Calu3 (cell line): ENCODE measurements around the gene VTA1. TPM values are rescaled to one million over a fixed set of nuclear protein-coding genes. Genes with fewer than 3 reads are reported as not detected.
A peak's percentile ranks its signal among the peaks of the same experiment; 100 is the strongest.
"Not testable (repeated sequence)": the region's sequence is repeated elsewhere in the genome, so short reads cannot be mapped to it uniquely, and the experiment has no call there.

Source experiments
- BruUV-seq: library from RNA; stranded (reverse); fragments of 400-500 nt; replicated peaks from 2 replicates; lab custom pipeline; 2021; lab: Mats Ljungman, UMichigan
- CTCF ChIA-PET: fragments of 300-600 bp; sonication (Branson Sonifier 250); formaldehyde crosslinking; loops from one replicate; lab custom pipeline; 2022; ENCODE audit warnings: antibody characterized with exemption; lab: Charles Lee
- DNase-seq: peaks from one replicate; pipeline ENCODE4 v3.0.0; 2022
- H3K27ac Mint-ChIP-seq: one replicate; pipeline ENCODE4 v1.8.0; 2022; ENCODE audit warnings: mixed read lengths; ENCODE audit not compliant: unreplicated experiment
- H3K27me3 Mint-ChIP-seq: one replicate; pipeline ENCODE4 v1.8.0; 2022; ENCODE audit warnings: mixed read lengths; ENCODE audit not compliant: unreplicated experiment
- H3K36me3 Mint-ChIP-seq: one replicate; pipeline ENCODE4 v1.8.0; 2022; ENCODE audit warnings: mild to moderate bottlenecking, moderate library complexity, mixed read lengths; ENCODE audit not compliant: insufficient read depth, unreplicated experiment
- H3K4me1 Mint-ChIP-seq: one replicate; pipeline ENCODE4 v1.8.0; 2022; ENCODE audit warnings: mild to moderate bottlenecking, low read depth, mixed read lengths; ENCODE audit not compliant: unreplicated experiment
- H3K4me3 Mint-ChIP-seq: one replicate; pipeline ENCODE4 v1.8.0; 2022; ENCODE audit warnings: mild to moderate bottlenecking, low read depth, moderate library complexity, mixed read lengths; ENCODE audit not compliant: unreplicated experiment
- H3K9me3 Mint-ChIP-seq: one replicate; pipeline ENCODE4 v1.8.0; 2022; ENCODE audit warnings: low read depth, mixed read lengths; ENCODE audit not compliant: unreplicated experiment
- intact Hi-C: fragments of 100-400 bp; cut with micrococcal nuclease; formaldehyde crosslinking; loops from one replicate; pipeline ENCODE4 v1.10.0; 2022; ENCODE audit not compliant: unreplicated experiment
- total RNA-seq: library from RNA; stranded (reverse); gene quantifications from 2 replicates; pipeline ENCODE4 v1.2.3, GENCODE V29; 2022
- TF ChIP-seq, protein P1 (sequence below): fragments of 200-600 bp; IDR thresholded peaks from one replicate; pipeline ENCODE4 v1.8.0; 2022; ENCODE audit warnings: antibody characterized with exemption; ENCODE audit not compliant: unreplicated experiment

VTA1 gene
- total RNA-seq, 1 experiment from 2014 or later = 35.5 TPM

DNA sequence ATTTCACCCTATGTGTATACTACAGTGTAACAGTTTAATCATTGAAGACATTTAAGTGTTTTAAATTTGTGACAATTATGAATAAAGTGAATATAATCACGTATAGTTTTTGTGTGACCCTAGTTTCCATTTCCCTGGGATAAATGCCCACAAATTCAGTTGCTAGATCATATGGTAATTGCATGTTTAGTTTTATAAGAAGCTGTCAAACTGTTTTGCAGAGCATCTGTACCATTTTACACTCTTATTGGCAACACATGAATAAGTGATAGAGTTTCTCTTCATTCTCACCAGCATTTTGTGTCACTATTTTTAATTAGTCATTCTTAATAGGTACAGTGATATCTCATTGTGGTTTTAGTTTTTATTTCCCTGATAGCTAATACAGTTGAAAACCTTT, 7.3 kb downstream of the VTA1 start:
- intact Hi-C loops = no loop called here
- no TSS peak for BruUV-seq
- H3K4me3 Mint-ChIP-seq = no peak overlapping the region
- DNase-seq = no peak
- H3K27ac Mint-ChIP-seq = no peak overlapping the region
- TF ChIP-seq, protein P1, sequence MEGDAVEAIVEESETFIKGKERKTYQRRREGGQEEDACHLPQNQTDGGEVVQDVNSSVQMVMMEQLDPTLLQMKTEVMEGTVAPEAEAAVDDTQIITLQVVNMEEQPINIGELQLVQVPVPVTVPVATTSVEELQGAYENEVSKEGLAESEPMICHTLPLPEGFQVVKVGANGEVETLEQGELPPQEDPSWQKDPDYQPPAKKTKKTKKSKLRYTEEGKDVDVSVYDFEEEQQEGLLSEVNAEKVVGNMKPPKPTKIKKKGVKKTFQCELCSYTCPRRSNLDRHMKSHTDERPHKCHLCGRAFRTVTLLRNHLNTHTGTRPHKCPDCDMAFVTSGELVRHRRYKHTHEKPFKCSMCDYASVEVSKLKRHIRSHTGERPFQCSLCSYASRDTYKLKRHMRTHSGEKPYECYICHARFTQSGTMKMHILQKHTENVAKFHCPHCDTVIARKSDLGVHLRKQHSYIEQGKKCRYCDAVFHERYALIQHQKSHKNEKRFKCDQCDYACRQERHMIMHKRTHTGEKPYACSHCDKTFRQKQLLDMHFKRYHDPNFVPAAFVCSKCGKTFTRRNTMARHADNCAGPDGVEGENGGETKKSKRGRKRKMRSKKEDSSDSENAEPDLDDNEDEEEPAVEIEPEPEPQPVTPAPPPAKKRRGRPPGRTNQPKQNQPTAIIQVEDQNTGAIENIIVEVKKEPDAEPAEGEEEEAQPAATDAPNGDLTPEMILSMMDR = no peak
- no peaks in the 10 kb centered on the region for H3K36me3 Mint-ChIP-seq
- H3K9me3 Mint-ChIP-seq = no peaks in the 10 kb centered on the region
- H3K27me3 Mint-ChIP-seq = no peaks in the 10 kb centered on the region
- H3K4me1 Mint-ChIP-seq = peaks cover 9% of the 10 kb centered on the region
- CTCF ChIA-PET = no interaction called here

DNA sequence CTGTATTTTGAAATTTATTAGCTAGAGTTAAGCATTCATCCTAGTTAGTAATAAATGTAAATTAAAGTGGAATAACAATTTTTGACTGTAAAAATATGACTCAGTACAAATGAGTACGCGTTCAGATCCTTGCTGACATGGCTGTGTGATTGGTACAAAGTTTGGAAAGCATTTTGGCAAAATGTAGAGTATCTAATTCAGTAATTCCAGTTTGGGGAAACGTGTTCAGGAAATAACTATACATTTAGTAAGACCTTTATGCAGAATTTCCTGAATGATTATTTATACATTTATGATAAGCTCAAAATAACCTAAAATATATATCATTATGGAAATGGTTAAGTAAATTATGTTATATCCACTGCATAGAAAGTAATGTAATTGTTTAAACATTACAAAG, 8.0 kb downstream of the VTA1 start:
- intact Hi-C loops = loop anchor here (5.0 kb wide), 1 partner anchor 42 kb away; no protein-coding TSS in a partner anchor
- TF ChIP-seq, protein P1 = no peak
- Mint-ChIP-seq H3K36me3 (no peaks in the 10 kb centered on the region), H3K4me3 (no peak overlapping the region), H3K27me3 (no peaks in the 10 kb centered on the region), H3K27ac (no peak overlapping the region), H3K9me3 (no peaks in the 10 kb centered on the region), H3K4me1 (peaks cover 9% of the 10 kb centered on the region)
- CTCF ChIA-PET = interaction anchor here (0.9 kb wide), 1 partner anchor 33 kb away, joined by 6 read pairs; no protein-coding TSS in a partner anchor
- BruUV-seq = no TSS peak
- DNase-seq = no peak

DNA sequence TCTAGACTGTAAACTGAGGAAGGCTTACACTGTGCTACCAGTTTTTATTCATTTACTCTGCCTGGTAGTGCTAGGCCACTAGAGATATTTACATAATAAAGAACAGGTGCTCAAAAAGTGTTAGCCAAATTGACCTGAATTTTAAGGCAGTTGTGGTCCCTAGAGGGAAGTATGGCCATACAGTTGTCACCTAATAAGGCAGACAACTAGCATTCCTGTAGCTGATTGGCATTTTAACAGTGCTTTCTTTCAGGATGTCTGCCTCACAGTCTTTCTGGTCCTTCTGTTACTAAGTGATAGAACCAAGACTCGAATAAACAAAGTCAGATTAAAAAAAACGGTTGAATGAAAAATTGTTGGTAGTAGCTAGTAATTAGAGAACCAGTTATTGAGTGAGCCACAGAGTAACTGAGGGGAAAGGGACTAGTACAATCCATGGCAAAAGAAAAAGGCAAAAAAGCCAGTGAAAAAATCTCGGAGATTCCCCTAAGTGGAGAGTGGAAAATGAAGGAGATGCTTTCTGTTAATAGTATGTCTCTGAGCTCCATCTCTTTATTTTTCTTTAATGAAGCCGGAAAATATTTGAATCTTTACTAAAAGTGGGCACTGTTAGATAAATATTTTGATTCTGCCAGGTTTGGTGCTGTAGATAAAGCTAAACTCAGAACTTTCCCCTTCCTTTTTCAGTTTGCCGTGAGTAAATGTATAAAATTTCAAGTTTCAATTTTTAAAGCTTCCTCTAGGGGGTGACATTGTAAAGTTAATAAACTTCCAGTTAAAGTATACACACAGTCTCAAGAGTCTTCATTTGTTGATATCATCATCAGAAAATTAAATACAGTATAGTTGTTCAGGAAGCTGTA, 9.1 kb downstream of the VTA1 start:
- Mint-ChIP-seq H3K36me3 (no peaks in the 10 kb centered on the region), H3K27me3 (no peaks in the 10 kb centered on the region), H3K4me3 (peak overlapping the region; percentile 24), H3K4me1 (peaks cover 9% of the 10 kb centered on the region), H3K27ac (no peak overlapping the region), H3K9me3 (no peaks in the 10 kb centered on the region)
- TF ChIP-seq, protein P1 = no peak
- CTCF ChIA-PET = interaction anchor here (1.1 to 1.4 kb wide), 3 partner anchors 60 to 318 kb away, joined by 3 to 4 read pairs (median 4); no protein-coding TSS in a partner anchor
- DNase-seq = no peak
- intact Hi-C loops = loop anchor here (2.0 to 5.0 kb wide), 2 partner anchors 41 to 233 kb away; no protein-coding TSS in a partner anchor
- no TSS peak for BruUV-seq

DNA sequence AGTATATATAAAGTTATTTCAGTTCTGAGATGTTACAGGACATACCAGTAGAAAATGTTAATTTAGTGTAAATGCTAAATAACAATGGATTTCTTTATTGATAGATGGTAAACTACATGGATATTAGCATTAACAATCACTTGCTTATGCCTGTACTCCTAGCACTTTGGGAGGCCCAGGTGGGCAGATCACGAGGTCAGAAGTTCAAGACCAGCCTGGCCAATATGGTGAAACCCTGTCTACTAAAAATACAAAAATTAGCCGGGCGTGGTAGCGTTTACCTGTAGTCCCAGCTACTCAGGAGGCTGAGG, 9.7 kb downstream of the VTA1 start:
- not testable (repeated sequence) for DNase-seq, H3K27ac Mint-ChIP-seq, BruUV-seq, H3K9me3 Mint-ChIP-seq, H3K36me3 Mint-ChIP-seq, H3K4me3 Mint-ChIP-seq, H3K4me1 Mint-ChIP-seq, H3K27me3 Mint-ChIP-seq
- CTCF ChIA-PET = interaction anchor here (1.1 to 1.4 kb wide), 3 partner anchors 59 to 318 kb away, joined by 3 to 4 read pairs (median 4); no protein-coding TSS in a partner anchor
- intact Hi-C loops = loop anchor here (2.0 to 5.0 kb wide), 2 partner anchors 41 to 232 kb away; no protein-coding TSS in a partner anchor
